ENCODE results near the gene MRPL12. TPM values are rescaled to one million over a fixed set of nuclear protein-coding genes. Genes with fewer than 3 reads are reported as not detected.

The MRPL12 gene
- total and polyA plus RNA-seq, 2 of the 13 experiments (the other 11 are each of a cell fraction or from before 2014, with no cell fraction given), result 39.1 to 94.1 TPM

- TF ChIP-seq PATZ1 (CRISPR knock-in tag; IDR thresholded peaks at IDR 0.05) (no peak; the same call in none of the 2 replicates), ZNF432 (CRISPR knock-in tag; IDR thresholded peaks at IDR 0.05; ENCODE audit: borderline replicate concordance) (peak; percentile 46; the same call in 1 of the 2 replicates), GRHL1 (CRISPR knock-in tag; conservative IDR thresholded peaks at IDR 0.05) (no peak), RXRB (CRISPR knock-in tag; IDR thresholded peaks at IDR 0.05; ENCODE audit: borderline replicate concordance) (peak; percentile 82), SKI (IDR thresholded peaks at IDR 0.05; ENCODE audit: partially characterized antibody) (peak; percentile 78), IKZF1 (IDR thresholded peaks at IDR 0.05) (no peak), JUN (CRISPR knock-in tag; IDR thresholded peaks at IDR 0.05) (peak; percentile 77), BORCS8-MEF2B (CRISPR knock-in tag; IDR thresholded peaks at IDR 0.05) (peak; percentile 94), ZNF451 (CRISPR knock-in tag; IDR thresholded peaks at IDR 0.05) (peak; percentile 93), ELF3 (CRISPR knock-in tag; IDR thresholded peaks at IDR 0.05) (peak; percentile 83), CREM (IDR thresholded peaks at IDR 0.05) (peak; percentile 94), CREM (CRISPR knock-in tag; IDR thresholded peaks at IDR 0.05) (peak; percentile 73; the same call in 1 of the 2 replicates), THAP7 (CRISPR knock-in tag; IDR thresholded peaks at IDR 0.05) (0 out of 2 replicates have a peak, but pooled peaks have one; percentile 73), ARNT (IDR thresholded peaks at IDR 0.05) (no peak), FOSL2 (CRISPR knock-in tag; IDR thresholded peaks at IDR 0.05) (peak; percentile 70), CHD4 (IDR thresholded peaks at IDR 0.05; ENCODE audit: borderline replicate concordance, low read length) (no peak), DNMT3B (CRISPR knock-in tag; conservative IDR thresholded peaks at IDR 0.05) (peak; percentile 29; the same call in 1 of the 2 replicates), ZNF850 (CRISPR knock-in tag; conservative IDR thresholded peaks at IDR 0.05) (peak; percentile 96), ZNF460 (CRISPR knock-in tag; IDR thresholded peaks at IDR 0.05; ENCODE audit: borderline replicate concordance) (peak; percentile 54; the same call in 1 of the 2 replicates), ZNF549 (CRISPR knock-in tag; IDR thresholded peaks at IDR 0.05) (no peak), NFYB (CRISPR knock-in tag; IDR thresholded peaks at IDR 0.05) (peak; percentile 65; the same call in 1 of the 2 replicates), DBP (CRISPR knock-in tag; IDR thresholded peaks at IDR 0.05; ENCODE audit: not compliant biosample characterization) (peak; percentile 90), MZF1 (CRISPR knock-in tag; IDR thresholded peaks at IDR 0.05; ENCODE audit: borderline replicate concordance) (peak; percentile 72; the same call in 1 of the 2 replicates), MEIS2 (CRISPR knock-in tag; IDR thresholded peaks at IDR 0.05) (peak; percentile 84; the same call in 1 of the 2 replicates), KMT2A (CRISPR knock-in tag; IDR thresholded peaks at IDR 0.05) (peak; percentile 99), MTF1 (CRISPR knock-in tag; IDR thresholded peaks at IDR 0.05) (peak; percentile 83), ZNF619 (CRISPR knock-in tag; IDR thresholded peaks at IDR 0.05) (peak; percentile 98)
Measured at GRCh38 chr17:81702934-81703746, at the start of gene MRPL12 (continued).

Data from HepG2 (cell line).